Naive thymus-derived CD8-positive, alpha-beta T cell (primary cell): ENCODE results near the gene PLVAP. TPM values are rescaled to one million over a fixed set of nuclear protein-coding genes. Genes with fewer than 3 reads are reported as not detected.

ENCODE experiments used
- ATAC-seq, 2 donors: fragments of 150-1000 bp; cut with Tn5 transposase in 1 of 2; sonication (Bioruptor Pico), chemical (Tn5 transposase) in 1 of 2; 1 replicate in 1 of 2; 2 replicates in 1 of 2; pipeline ENCODE4 v1.10.0; 2021; ENCODE audit warnings: mild to moderate bottlenecking in 2 of 2, moderate library complexity in 2 of 2
- POLR2A ChIA-PET: fragments of 350-600 bp; sonication (Branson Sonifier 250); formaldehyde crosslinking; loops from one replicate; lab custom pipeline; 2021; ENCODE audit warnings: antibody characterized with exemption; lab: Charles Lee
- DNase-seq, 10 donors: peaks; one replicate each; pipeline versions ENCODE4 v3.0.0 to v3.0.0-alpha.2; 2020 to 2022
- H3K27ac Mint-ChIP-seq, 10 donors: one replicate each; pipeline ENCODE4 v1.8.0; 2020 to 2022; ENCODE audit warnings: mild to moderate bottlenecking in 10 of 10, mixed read lengths in 10 of 10, moderate library complexity in 4 of 10, inconsistent platforms in 1 of 10
- H3K27me3 Mint-ChIP-seq, 5 donors: one replicate each; pipeline ENCODE4 v1.8.0; 2021 to 2022; ENCODE audit warnings: mixed read lengths in 5 of 5
- H3K36me3 Mint-ChIP-seq, 3 donors: one replicate each; pipeline ENCODE4 v1.8.0; 2020 to 2022; ENCODE audit warnings: mixed read lengths in 3 of 3, mild to moderate bottlenecking in 2 of 3, inconsistent platforms in 1 of 3
- H3K4me1 Mint-ChIP-seq, 4 donors: one replicate each; pipeline ENCODE4 v1.8.0; 2021 to 2022; ENCODE audit warnings: mixed read lengths in 4 of 4
- H3K4me3 Mint-ChIP-seq, 10 donors: one replicate each; pipeline ENCODE4 v1.8.0; 2020 to 2022; ENCODE audit warnings: mild to moderate bottlenecking in 10 of 10, mixed read lengths in 10 of 10, moderate library complexity in 6 of 10, inconsistent platforms in 1 of 10
- H3K9me3 Mint-ChIP-seq, 9 donors: one replicate each; pipeline ENCODE4 v1.8.0; 2020 to 2022; ENCODE audit warnings: mixed read lengths in 9 of 9, mild to moderate bottlenecking in 3 of 9, inconsistent platforms in 1 of 9, moderate library complexity in 1 of 9
- polyA plus RNA-seq, 3 donors: library from polyadenylated mRNA; unstranded; fragments of 300-500 nt; fragmentation: Illumina TruSeq; gene quantifications; one replicate each; pipeline ENCODE4 v1.2.3, GENCODE V29; 2021
- total RNA-seq, 8 experiments: library from RNA in 2 of 8; stranded (reverse) in 2 of 8; gene quantifications; one replicate each; pipeline ENCODE4 v1.2.3 and lab custom pipeline; 2021 to 2026

PLVAP gene, protein sequence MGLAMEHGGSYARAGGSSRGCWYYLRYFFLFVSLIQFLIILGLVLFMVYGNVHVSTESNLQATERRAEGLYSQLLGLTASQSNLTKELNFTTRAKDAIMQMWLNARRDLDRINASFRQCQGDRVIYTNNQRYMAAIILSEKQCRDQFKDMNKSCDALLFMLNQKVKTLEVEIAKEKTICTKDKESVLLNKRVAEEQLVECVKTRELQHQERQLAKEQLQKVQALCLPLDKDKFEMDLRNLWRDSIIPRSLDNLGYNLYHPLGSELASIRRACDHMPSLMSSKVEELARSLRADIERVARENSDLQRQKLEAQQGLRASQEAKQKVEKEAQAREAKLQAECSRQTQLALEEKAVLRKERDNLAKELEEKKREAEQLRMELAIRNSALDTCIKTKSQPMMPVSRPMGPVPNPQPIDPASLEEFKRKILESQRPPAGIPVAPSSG
- total RNA-seq (not detected), polyA plus RNA-seq (not detected), total RNA-seq (lab: John Stamatoyannopoulos, UW) (0 reads per million in 6 experiments)

DNA sequence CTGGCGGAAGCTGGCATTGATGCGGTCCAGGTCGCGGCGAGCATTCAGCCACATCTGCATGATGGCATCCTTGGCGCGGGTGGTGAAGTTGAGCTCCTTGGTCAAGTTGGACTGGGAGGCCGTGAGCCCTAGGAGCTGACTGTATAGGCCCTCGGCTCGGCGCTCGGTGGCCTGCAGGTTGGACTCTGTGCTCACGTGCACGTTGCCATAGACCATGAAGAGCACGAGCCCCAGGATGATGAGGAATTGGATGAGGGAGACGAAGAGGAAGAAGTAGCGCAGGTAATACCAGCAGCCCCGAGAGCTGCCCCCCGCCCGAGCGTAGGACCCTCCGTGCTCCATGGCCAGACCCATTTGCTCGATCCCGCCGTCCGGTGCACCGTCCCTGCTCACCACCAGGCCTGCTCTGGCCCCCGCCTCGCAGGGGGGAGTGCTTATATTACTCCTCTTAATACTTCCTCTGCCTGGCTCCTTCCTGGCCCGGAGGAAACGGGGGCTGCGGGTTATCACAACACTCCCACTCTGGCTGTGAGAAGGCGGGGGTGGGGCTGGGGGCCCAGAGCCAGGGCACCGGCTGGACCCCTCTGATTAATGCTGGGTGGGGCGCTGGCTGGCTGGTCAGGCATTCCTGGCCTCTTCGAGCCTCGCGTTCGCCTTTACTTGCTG, at the start of gene PLVAP:
TSS of gene PLVAP (minus strand) at position 408 of the 666 bp plus-strand sequence. CDS start at position 354, 54 bp downstream.
- H3K4me3 Mint-ChIP-seq, result no peak within 1 kb of the TSS
- peaks cover 0 to 3% (median 0%) of the 10 kb centered on the region in 3 donors for H3K36me3 Mint-ChIP-seq
- H3K4me1 Mint-ChIP-seq, result peaks cover 0 to 9% (median 4%) of the 10 kb centered on the region in 4 donors
- no peak for ATAC-seq
- POLR2A ChIA-PET, result no interaction called here
- no peak for DNase-seq
- H3K9me3 Mint-ChIP-seq, result peaks cover 0 to 3% (median 0%) of the 10 kb centered on the region in 9 donors
- H3K27me3 Mint-ChIP-seq, result peaks cover 0 to 18% (median 8%) of the 10 kb centered on the region in 5 donors
- peak within 1 kb of the TSS in 1 of 10 donors; percentile 62 for H3K27ac Mint-ChIP-seq

GRCh38 chr19:17424743-17425365, 47.7 kb upstream of the PLVAP start:
- DNase-seq (peak in 3 of 10 donors; percentile 11 to 38 (median 14)), ATAC-seq (no peak)
- H3K4me3 Mint-ChIP-seq, result no peak overlapping the region
- H3K27ac Mint-ChIP-seq, result peak overlapping the region in 4 of 10 donors; percentile 7 to 59 (median 42)
- H3K36me3 Mint-ChIP-seq, result peaks cover 0 to 6% (median 2%) of the 10 kb centered on the region in 3 donors
- POLR2A ChIA-PET, result no interaction called here
- no peaks in the 10 kb centered on the region for H3K27me3 Mint-ChIP-seq
- no peaks in the 10 kb centered on the region for H3K9me3 Mint-ChIP-seq
- H3K4me1 Mint-ChIP-seq, result peaks cover 7 to 27% (median 16%) of the 10 kb centered on the region in 4 donors

DNA sequence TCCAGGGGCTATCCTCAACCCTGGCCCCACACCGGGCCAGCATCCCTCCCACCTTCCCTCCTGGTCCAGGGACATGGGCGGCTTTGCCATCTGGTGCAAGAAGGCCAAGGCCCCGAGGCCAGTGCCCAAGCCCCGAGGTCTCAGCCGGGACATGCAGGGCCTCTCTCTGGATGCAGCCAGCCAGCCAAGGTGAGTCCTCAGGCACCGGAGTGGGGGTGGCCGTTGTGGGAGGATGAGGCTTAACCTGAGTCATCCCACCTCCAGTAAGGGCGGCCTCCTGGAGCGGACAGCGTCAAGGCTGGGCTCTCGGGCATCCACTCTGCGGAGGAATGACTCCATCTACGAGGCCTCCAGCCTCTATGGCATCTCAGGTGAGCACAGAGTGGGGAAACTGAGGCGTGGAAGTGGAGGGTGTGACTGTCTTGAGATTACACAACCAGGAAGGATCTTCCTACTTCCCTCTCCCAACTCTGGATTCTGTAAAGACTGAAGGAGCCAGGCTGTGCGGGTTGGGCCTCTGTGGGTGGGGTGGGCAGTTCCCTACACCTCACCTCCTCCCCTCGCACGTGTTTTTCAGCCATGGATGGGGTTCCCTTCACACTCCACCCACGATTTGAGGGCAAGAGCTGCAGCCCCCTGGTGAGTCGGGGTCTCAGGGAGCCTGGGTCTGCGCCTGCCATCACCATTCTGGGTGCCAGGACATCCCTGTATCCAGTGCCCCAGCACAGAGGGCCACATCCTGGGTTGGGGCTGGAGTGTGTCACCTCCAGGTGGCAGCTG, 46.5 kb upstream of the PLVAP start:
- peak overlapping the region in 1 of 10 donors; percentile 44 for H3K27ac Mint-ChIP-seq
- H3K9me3 Mint-ChIP-seq, result no peaks in the 10 kb centered on the region
- no peak overlapping the region for H3K4me3 Mint-ChIP-seq
- no peaks in the 10 kb centered on the region for H3K27me3 Mint-ChIP-seq
- peaks cover 12 to 37% (median 24%) of the 10 kb centered on the region in 4 donors for H3K4me1 Mint-ChIP-seq
- ATAC-seq, result no peak
- peaks cover 0 to 6% (median 2%) of the 10 kb centered on the region in 3 donors for H3K36me3 Mint-ChIP-seq
- no peak for DNase-seq
- POLR2A ChIA-PET, result interaction anchor here (0.6 to 0.7 kb wide), 3 partner anchors 19 to 775 kb away, joined by 3 to 7 read pairs (median 4); no protein-coding TSS in a partner anchor

DNA sequence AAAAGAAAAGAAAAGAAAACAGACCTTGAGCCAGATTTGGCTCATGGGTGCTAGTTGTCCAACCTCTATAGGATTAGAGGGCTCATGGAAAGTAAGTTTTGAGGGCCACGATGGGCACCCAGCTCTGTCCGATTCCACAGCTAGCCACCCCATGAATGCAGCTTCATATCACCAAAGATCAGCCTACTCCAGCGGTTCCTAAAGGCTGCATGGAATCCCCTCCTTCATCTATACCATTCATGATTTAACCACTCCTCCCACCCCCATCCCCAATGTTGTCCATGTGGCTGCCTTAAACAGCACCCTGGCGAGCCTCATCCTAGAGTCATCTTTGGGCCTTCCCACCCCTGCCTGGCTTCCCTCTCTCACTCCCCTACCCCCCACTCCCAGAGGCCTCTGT, 44.8 kb upstream of the PLVAP start:
- Mint-ChIP-seq H3K27ac (peak overlapping the region in 2 of 10 donors; percentile 20 to 46), H3K4me3 (peak overlapping the region in 4 of 10 donors; percentile 8 to 52 (median 29)), H3K9me3 (no peaks in the 10 kb centered on the region), H3K27me3 (no peaks in the 10 kb centered on the region), H3K4me1 (peaks cover 12 to 37% (median 25%) of the 10 kb centered on the region in 4 donors), H3K36me3 (peaks cover 0 to 6% (median 2%) of the 10 kb centered on the region in 3 donors)
- no peak for ATAC-seq
- DNase-seq, result no peak
- POLR2A ChIA-PET, result interaction anchor here (0.6 kb wide), 2 partner anchors 238 to 416 kb away, joined by 3 read pairs; no protein-coding TSS in a partner anchor

DNA sequence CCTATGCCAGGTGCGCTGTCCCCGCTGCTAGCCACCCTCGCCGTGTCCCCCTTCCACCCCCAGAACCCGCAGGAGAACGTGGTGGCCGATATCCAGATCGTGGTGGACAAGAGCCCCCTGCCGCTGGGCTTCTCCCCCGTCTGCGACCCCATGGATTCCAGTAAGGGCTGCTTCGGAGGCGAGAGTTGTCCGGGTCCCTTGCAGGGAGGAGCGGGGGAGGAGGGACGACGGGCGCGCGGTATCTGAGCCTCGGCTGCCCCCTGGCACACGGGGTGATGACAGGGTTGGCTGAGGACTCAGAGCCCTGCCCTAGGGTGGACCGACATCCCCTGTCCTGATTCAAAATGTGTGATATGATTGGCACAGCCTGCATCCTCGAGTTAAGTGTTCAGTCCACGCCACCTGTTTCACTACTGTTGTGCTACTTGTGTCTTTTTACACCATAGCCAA, 43.4 kb upstream of the PLVAP start:
- Mint-ChIP-seq H3K4me1 (peaks cover 13 to 37% (median 25%) of the 10 kb centered on the region in 4 donors), H3K27ac (peak overlapping the region in 8 of 10 donors; percentile 43 to 95 (median 85)), H3K36me3 (peaks cover 0 to 9% (median 2%) of the 10 kb centered on the region in 3 donors), H3K9me3 (no peaks in the 10 kb centered on the region), H3K4me3 (peak overlapping the region; percentile 78 to 96 (median 93)), H3K27me3 (no peaks in the 10 kb centered on the region)
- DNase-seq, result peak in 4 of 10 donors; percentile 17 to 25 (median 21)
- ATAC-seq, result peak in 1 of 2 donors; percentile 23
- POLR2A ChIA-PET, result interaction anchor here (0.7 to 3.3 kb wide), 6 partner anchors 9 to 115 kb away, joined by 3 to 29 read pairs (median 4); partner anchors contain the start of genes BST2 and MRPL34

- DNase-seq, result peak; percentile 85 to 98 (median 95)
- peak within 1 kb of the TSS; percentile 75 to 95 (median 92) for H3K27ac Mint-ChIP-seq
- H3K27me3 Mint-ChIP-seq, result no peaks in the 10 kb centered on the region
- H3K9me3 Mint-ChIP-seq, result no peaks in the 10 kb centered on the region
- POLR2A ChIA-PET, result interaction anchor here (0.5 to 3.3 kb wide), 13 partner anchors 9 to 909 kb away, joined by 3 to 29 read pairs (median 4); partner anchors contain the start of genes ANO8, BST2, DDA1 and MRPL34
- peak; percentile 92 to 95 for ATAC-seq
- peaks cover 0 to 14% (median 5%) of the 10 kb centered on the region in 3 donors for H3K36me3 Mint-ChIP-seq
- peak within 1 kb of the TSS; percentile 87 to 96 (median 94) for H3K4me3 Mint-ChIP-seq
- H3K4me1 Mint-ChIP-seq, result peaks cover 13 to 34% (median 26%) of the 10 kb centered on the region in 4 donors
These were observed 42.7 kb upstream of the PLVAP start, which contains the start of gene MVB12A for GRCh38 chr19:17419621-17420474. Gene MVB12A, plus strand, starts transcription at chr19:17420047. Its CDS starts 89 bp downstream, at chr19:17420136.

DNA sequence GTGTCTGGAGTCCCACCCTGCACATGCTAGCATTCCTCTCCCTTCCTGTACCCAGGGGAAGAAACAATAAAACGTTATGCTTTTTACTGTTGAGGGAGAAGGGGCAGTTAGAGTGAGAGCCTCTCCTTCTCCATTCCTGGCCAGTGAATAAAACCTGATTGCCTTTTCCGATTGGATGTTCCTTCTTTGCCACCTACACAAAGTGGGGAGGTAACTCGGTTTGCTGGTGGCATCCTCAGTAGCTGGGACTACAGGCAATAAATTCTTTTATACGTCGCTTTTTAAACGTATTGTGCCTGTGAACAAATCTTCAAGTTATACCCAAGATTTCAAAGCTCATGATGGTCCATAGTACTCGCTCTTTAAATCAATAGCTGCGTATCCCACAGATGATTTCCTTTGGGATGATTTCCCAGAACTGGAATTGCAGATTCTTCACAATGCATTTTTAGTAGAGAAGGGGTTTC, 42.0 kb upstream of the PLVAP start:
- no peaks in the 10 kb centered on the region for H3K27me3 Mint-ChIP-seq
- ATAC-seq (no peak), DNase-seq (peak in 1 of 10 donors; percentile 7)
- H3K36me3 Mint-ChIP-seq, result peaks cover 0 to 21% (median 5%) of the 10 kb centered on the region in 3 donors
- peaks cover 13 to 28% (median 22%) of the 10 kb centered on the region in 4 donors for H3K4me1 Mint-ChIP-seq
- peak overlapping the region; percentile 75 to 95 (median 92) for H3K27ac Mint-ChIP-seq
- H3K4me3 Mint-ChIP-seq, result peak overlapping the region; percentile 87 to 96 (median 94)
- POLR2A ChIA-PET, result interaction anchor here (0.5 to 3.3 kb wide), 13 partner anchors 10 to 910 kb away, joined by 3 to 29 read pairs (median 4); partner anchors contain the start of genes ANO8, BST2, DDA1 and MRPL34
- no peaks in the 10 kb centered on the region for H3K9me3 Mint-ChIP-seq

- Mint-ChIP-seq H3K4me3 (peak overlapping the region; percentile 87 to 96 (median 94)), H3K36me3 (peaks cover 0 to 26% (median 5%) of the 10 kb centered on the region in 3 donors), H3K4me1 (peaks cover 13 to 25% (median 21%) of the 10 kb centered on the region in 4 donors), H3K27me3 (no peaks in the 10 kb centered on the region), H3K9me3 (no peaks in the 10 kb centered on the region), H3K27ac (peak overlapping the region in 4 of 10 donors; percentile 9 to 95 (median 92))
- DNase-seq (no peak), ATAC-seq (no peak)
- POLR2A ChIA-PET, result interaction anchor here (0.8 to 3.3 kb wide), 5 partner anchors 13 to 294 kb away, joined by 3 to 29 read pairs (median 4); partner anchors contain the start of gene BST2
These were observed 41.6 kb upstream of the PLVAP start for GRCh38 chr19:17418710-17419109.

- no peak for DNase-seq
- Mint-ChIP-seq H3K36me3 (peaks cover 0 to 43% (median 8%) of the 10 kb centered on the region in 3 donors), H3K4me1 (peaks cover 8 to 24% (median 21%) of the 10 kb centered on the region in 4 donors), H3K9me3 (no peaks in the 10 kb centered on the region), H3K27ac (peak overlapping the region in 1 of 10 donors; percentile 62), H3K27me3 (no peaks in the 10 kb centered on the region), H3K4me3 (no peak overlapping the region)
- POLR2A ChIA-PET, result no interaction called here
- ATAC-seq, result no peak
These were observed 38.0 kb upstream of the PLVAP start for GRCh38 chr19:17415121-17415520.

DNA sequence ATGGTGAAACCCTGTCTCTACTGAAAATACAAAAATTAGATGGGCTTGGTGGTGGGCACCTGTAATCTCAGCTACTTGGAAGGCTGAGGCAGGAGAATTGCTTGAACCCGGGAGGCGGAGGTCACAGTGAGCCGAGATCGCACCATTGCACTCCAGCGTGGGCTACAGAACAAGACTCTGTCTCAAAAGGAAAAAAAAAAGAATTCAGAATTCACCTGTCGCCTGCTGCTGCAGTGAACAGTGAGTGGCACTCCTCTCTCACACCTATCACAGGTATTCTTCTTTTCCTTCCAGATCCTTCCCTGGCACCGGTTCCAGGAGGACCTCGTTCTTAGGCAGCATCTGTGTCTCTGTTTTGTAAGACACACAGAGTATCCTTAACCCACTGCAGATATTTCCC, 37.0 kb upstream of the PLVAP start:
- DNase-seq (no peak), ATAC-seq (no peak)
- Mint-ChIP-seq H3K27me3 (no peaks in the 10 kb centered on the region), H3K9me3 (no peaks in the 10 kb centered on the region), H3K27ac (no peak overlapping the region), H3K4me3 (no peak overlapping the region), H3K36me3 (peaks cover 0 to 43% (median 8%) of the 10 kb centered on the region in 3 donors), H3K4me1 (peaks cover 3 to 20% (median 14%) of the 10 kb centered on the region in 4 donors)
- POLR2A ChIA-PET, result no interaction called here
